ENCODE measurements around the gene NT5C3A. TPM values are rescaled to one million over a fixed set of nuclear protein-coding genes. Genes with fewer than 3 reads are reported as not detected.
"Not testable (repeated sequence)": the region's sequence is repeated elsewhere in the genome, so short reads cannot be mapped to it uniquely, and the experiment has no call there.

The NT5C3A gene
- 18.5 TPM for total RNA-seq
- long read RNA-seq, transcript NT5C3A-204 (10 exons, 1,759 nt) = minor isoform, 20 of 107 reads
- long read RNA-seq, transcript NT5C3A-201 (9 exons, 1,704 nt) = major isoform, 54 of 107 reads
- long read RNA-seq, partial matches to known transcripts = 9 of 107 reads
- long read RNA-seq, other reads (novel, unspliced or antisense) = 23 of 107 reads

GRCh38 chr7:33062023-33062781, at the start of gene NT5C3A:
Gene NT5C3A (minus strand): TSS chr7:33062776. CDS start chr7:33062705, 71 bp downstream.
- no peak for DNase-seq (ENCODE audit: low spot score)

- no peak for DNase-seq (ENCODE audit: low spot score)
Measured at GRCh38 chr7:33111614-33112013, 49.0 kb upstream of the NT5C3A start.

GRCh38 chr7:33109758-33110238, 47.2 kb upstream of the NT5C3A start:
- no peak for DNase-seq (ENCODE audit: low spot score)

- DNase-seq (ENCODE audit: low spot score) = peak; percentile 93
Measured at GRCh38 chr7:33109005-33109757, 46.6 kb upstream of the NT5C3A start, which contains the start of gene RP9. Gene RP9 (minus strand): TSS chr7:33109404. CDS start chr7:33109372, 32 bp downstream.

GRCh38 chr7:33108554-33109004, 46.0 kb upstream of the NT5C3A start:
- no peak for DNase-seq (ENCODE audit: low spot score)

GRCh38 chr7:33107136-33108066, 44.8 kb upstream of the NT5C3A start:
- DNase-seq (ENCODE audit: low spot score) = no peak

GRCh38 chr7:33101906-33102305, 39.3 kb upstream of the NT5C3A start:
- DNase-seq (ENCODE audit: low spot score) = no peak

- DNase-seq (ENCODE audit: low spot score) = no peak
Measured at GRCh38 chr7:33100770-33101169, 38.2 kb upstream of the NT5C3A start.

- no peak for DNase-seq (ENCODE audit: low spot score)
Measured at GRCh38 chr7:33099154-33099940, 36.8 kb upstream of the NT5C3A start.

GRCh38 chr7:33094745-33095275, 32.2 kb upstream of the NT5C3A start:
- not testable (repeated sequence) for DNase-seq (ENCODE audit: low spot score)

- no peak for DNase-seq (ENCODE audit: low spot score)
Measured at GRCh38 chr7:33093266-33093665, 30.7 kb upstream of the NT5C3A start.

GRCh38 chr7:33091641-33092191, 29.1 kb upstream of the NT5C3A start:
- no peak for DNase-seq (ENCODE audit: low spot score)

- no peak for DNase-seq (ENCODE audit: low spot score)
Measured at GRCh38 chr7:33091111-33091531, 28.5 kb upstream of the NT5C3A start.

- no peak for DNase-seq (ENCODE audit: low spot score)
Measured at GRCh38 chr7:33089142-33089541, 26.6 kb upstream of the NT5C3A start.

GRCh38 chr7:33087858-33088257, 25.3 kb upstream of the NT5C3A start:
- DNase-seq (ENCODE audit: low spot score) = no peak

- DNase-seq (ENCODE audit: low spot score) = no peak
Measured at GRCh38 chr7:33087356-33087755, 24.8 kb upstream of the NT5C3A start.

- DNase-seq (ENCODE audit: low spot score) = no peak
Measured at GRCh38 chr7:33079763-33080690, 17.5 kb upstream of the NT5C3A start.

- no peak for DNase-seq (ENCODE audit: low spot score)
Measured at GRCh38 chr7:33079096-33079495, 16.5 kb upstream of the NT5C3A start.

All from mesenteric fat pad (tissue), 1 donor.